ENCODE measurements around the gene MCM3AP. TPM values are rescaled to one million over a fixed set of nuclear protein-coding genes. Genes with fewer than 3 reads are reported as not detected.

MCM3AP gene
- polyA plus RNA-seq (2013, experiment 1 of 2): 40.7 TPM
- 38.0 TPM for polyA plus RNA-seq (2013, experiment 2 of 2)

GRCh38 chr21:46285206-46285661 is at the start of gene MCM3AP:
Gene MCM3AP, minus strand, starts transcription at chr21:46285611. Its CDS starts 325 bp downstream, at chr21:46285286.
- H2AK5ac ChIP-seq (ENCODE audit: low read depth, low read length): peak within 1 kb of the TSS; percentile 75
- H3K23ac ChIP-seq (ENCODE audit: low read depth, low read length, poor library complexity): peak within 1 kb of the TSS; percentile 99
- peak within 1 kb of the TSS; percentile 49 for H3K4me2 ChIP-seq (ENCODE audit: insufficient read depth, low read length, poor library complexity, severe bottlenecking)
- H3K4me1 ChIP-seq (ENCODE audit: control insufficient read depth in 2 of 2, insufficient read depth in 1 of 2, low read depth in 1 of 2, low read length in 2 of 2): peaks cover 3 to 5% of the 10 kb centered on the region in 2 donors
- peaks cover 6 to 15% of the 10 kb centered on the region in 2 donors for H3K9me3 ChIP-seq (replicated peaks in 1 of 2; ENCODE audit: control insufficient read depth in 2 of 2, insufficient read depth in 1 of 2, low read depth in 1 of 2, low read length in 2 of 2)
- H2AFZ ChIP-seq (ENCODE audit: low read length): peak within 1 kb of the TSS; percentile 93
- H2BK5ac ChIP-seq (ENCODE audit: low read length): peak within 1 kb of the TSS; percentile 90
- H2BK15ac ChIP-seq (ENCODE audit: low read length): no peak within 1 kb of the TSS
- H3K36me3 ChIP-seq (replicated peaks in 1 of 2; ENCODE audit: control insufficient read depth in 2 of 2, insufficient read depth in 2 of 2, low read length in 2 of 2): peaks cover 20 to 59% of the 10 kb centered on the region in 2 donors
- peak within 1 kb of the TSS; percentile 96 for H3K27ac ChIP-seq (replicated peaks; ENCODE audit: low read length)
- no peak within 1 kb of the TSS for H2BK120ac ChIP-seq (ENCODE audit: low read depth, low read length)
- H3K79me1 ChIP-seq (ENCODE audit: low read depth, low read length): peaks cover 6% of the 10 kb centered on the region
- H3K14ac ChIP-seq (ENCODE audit: low read length): peak within 1 kb of the TSS; percentile 94
- peaks cover 0 to 2% (median 0%) of the 10 kb centered on the region in 3 experiments for H3K27me3 ChIP-seq (ENCODE audit: control insufficient read depth in 3 of 3, insufficient read depth in 3 of 3, low read depth in 1 of 3, low read length in 3 of 3)
- peak within 1 kb of the TSS; percentile 92 for H4K8ac ChIP-seq (ENCODE audit: low read depth, low read length)
- H4K91ac ChIP-seq (ENCODE audit: low read depth, low read length, poor library complexity): no peak within 1 kb of the TSS
- no peak for DNase-seq (ENCODE audit: low spot score)
- no peak within 1 kb of the TSS for H2BK12ac ChIP-seq (ENCODE audit: low read length)
- peak within 1 kb of the TSS; percentile 84 for H3K4ac ChIP-seq (ENCODE audit: low read length)
- no CpG with 5 or more reads among the region's 6 CpGs for WGBS, 2 donors (ENCODE audit: extremely low coverage in 2 of 2, insufficient read length in 2 of 2, insufficient replicate concordance in 1 of 2)
- H3K18ac ChIP-seq (ENCODE audit: low read length): peak within 1 kb of the TSS; percentile 97
- H3K4me3 ChIP-seq (ENCODE audit: low read length in 2 of 2): peak within 1 kb of the TSS; percentile 87 to 91
- peak within 1 kb of the TSS; percentile 100 for H3K9ac ChIP-seq (ENCODE audit: low read depth, low read length, poor library complexity)

- Histone ChIP-seq H3K4ac (ENCODE audit: low read length) (no peak overlapping the region), H2AFZ (ENCODE audit: low read length) (no peak overlapping the region), H3K4me1 (ENCODE audit: control insufficient read depth in 2 of 2, insufficient read depth in 1 of 2, low read depth in 1 of 2, low read length in 2 of 2) (no peaks in the 10 kb centered on the region), H3K36me3 (replicated peaks in 1 of 2; ENCODE audit: control insufficient read depth in 2 of 2, insufficient read depth in 2 of 2, low read length in 2 of 2) (peaks cover 26 to 88% of the 10 kb centered on the region in 2 donors), H3K14ac (ENCODE audit: low read length) (no peak overlapping the region), H2BK5ac (ENCODE audit: low read length) (peak overlapping the region; percentile 57), H3K4me2 (ENCODE audit: insufficient read depth, low read length, poor library complexity, severe bottlenecking) (no peak overlapping the region), H3K27ac (replicated peaks; ENCODE audit: low read length) (no peak overlapping the region), H2BK15ac (ENCODE audit: low read length) (no peak overlapping the region), H3K79me1 (ENCODE audit: low read depth, low read length) (peaks cover 7% of the 10 kb centered on the region), H3K23ac (ENCODE audit: low read depth, low read length, poor library complexity) (no peak overlapping the region), H2AK5ac (ENCODE audit: low read depth, low read length) (no peak overlapping the region), H2BK12ac (ENCODE audit: low read length) (peak overlapping the region; percentile 73), H3K18ac (ENCODE audit: low read length) (no peak overlapping the region), H3K9me3 (replicated peaks in 1 of 2; ENCODE audit: control insufficient read depth in 2 of 2, insufficient read depth in 1 of 2, low read depth in 1 of 2, low read length in 2 of 2) (peaks cover 2% of the 10 kb centered on the region in 2 donors), H4K91ac (ENCODE audit: low read depth, low read length, poor library complexity) (no peak overlapping the region), H4K8ac (ENCODE audit: low read depth, low read length) (no peak overlapping the region), H3K4me3 (ENCODE audit: low read length in 2 of 2) (no peak overlapping the region), H3K27me3 (ENCODE audit: control insufficient read depth in 3 of 3, insufficient read depth in 3 of 3, low read depth in 1 of 3, low read length in 3 of 3) (no peaks in the 10 kb centered on the region), H3K9ac (ENCODE audit: low read depth, low read length, poor library complexity) (peak overlapping the region; percentile 44), H2BK120ac (ENCODE audit: low read depth, low read length) (no peak overlapping the region)
- no peak for DNase-seq (ENCODE audit: low spot score)
- no CpG with 5 or more reads among the region's 12 CpGs for WGBS, 2 donors (ENCODE audit: extremely low coverage in 2 of 2, insufficient read length in 2 of 2, insufficient replicate concordance in 1 of 2)
These were observed 49.1 kb upstream of the MCM3AP start for GRCh38 chr21:46334351-46335140.

- Histone ChIP-seq H4K8ac (ENCODE audit: low read depth, low read length) (no peak overlapping the region), H3K79me1 (ENCODE audit: low read depth, low read length) (peaks cover 6% of the 10 kb centered on the region), H3K27me3 (ENCODE audit: control insufficient read depth in 3 of 3, insufficient read depth in 3 of 3, low read depth in 1 of 3, low read length in 3 of 3) (no peaks in the 10 kb centered on the region), H4K91ac (ENCODE audit: low read depth, low read length, poor library complexity) (no peak overlapping the region), H3K36me3 (replicated peaks in 1 of 2; ENCODE audit: control insufficient read depth in 2 of 2, insufficient read depth in 2 of 2, low read length in 2 of 2) (peaks cover 22 to 73% of the 10 kb centered on the region in 2 donors), H2BK12ac (ENCODE audit: low read length) (no peak overlapping the region), H3K9me3 (replicated peaks in 1 of 2; ENCODE audit: control insufficient read depth in 2 of 2, insufficient read depth in 1 of 2, low read depth in 1 of 2, low read length in 2 of 2) (no peaks in the 10 kb centered on the region), H3K23ac (ENCODE audit: low read depth, low read length, poor library complexity) (no peak overlapping the region), H3K9ac (ENCODE audit: low read depth, low read length, poor library complexity) (no peak overlapping the region), H2BK120ac (ENCODE audit: low read depth, low read length) (no peak overlapping the region), H3K4me3 (ENCODE audit: low read length in 2 of 2) (no peak overlapping the region), H2BK15ac (ENCODE audit: low read length) (no peak overlapping the region), H2AK5ac (ENCODE audit: low read depth, low read length) (no peak overlapping the region), H3K4me1 (ENCODE audit: control insufficient read depth in 2 of 2, insufficient read depth in 1 of 2, low read depth in 1 of 2, low read length in 2 of 2) (peaks cover 3 to 5% of the 10 kb centered on the region in 2 donors), H3K14ac (ENCODE audit: low read length) (no peak overlapping the region), H3K4ac (ENCODE audit: low read length) (no peak overlapping the region), H3K18ac (ENCODE audit: low read length) (no peak overlapping the region), H2AFZ (ENCODE audit: low read length) (no peak overlapping the region), H3K4me2 (ENCODE audit: insufficient read depth, low read length, poor library complexity, severe bottlenecking) (no peak overlapping the region), H3K27ac (replicated peaks; ENCODE audit: low read length) (no peak overlapping the region), H2BK5ac (ENCODE audit: low read length) (no peak overlapping the region)
- no peak for DNase-seq (ENCODE audit: low spot score)
- no CpG with 5 or more reads among the region's 2 CpGs for WGBS, 2 donors (ENCODE audit: extremely low coverage in 2 of 2, insufficient read length in 2 of 2, insufficient replicate concordance in 1 of 2)
These were observed 44.4 kb upstream of the MCM3AP start for GRCh38 chr21:46329796-46330195.

- Histone ChIP-seq H3K4me1 (ENCODE audit: control insufficient read depth in 2 of 2, insufficient read depth in 1 of 2, low read depth in 1 of 2, low read length in 2 of 2) (peaks cover 3 to 5% of the 10 kb centered on the region in 2 donors), H2BK5ac (ENCODE audit: low read length) (no peak overlapping the region), H3K27ac (replicated peaks; ENCODE audit: low read length) (no peak overlapping the region), H3K9ac (ENCODE audit: low read depth, low read length, poor library complexity) (no peak overlapping the region), H2BK12ac (ENCODE audit: low read length) (no peak overlapping the region), H4K8ac (ENCODE audit: low read depth, low read length) (no peak overlapping the region), H2BK15ac (ENCODE audit: low read length) (no peak overlapping the region), H4K91ac (ENCODE audit: low read depth, low read length, poor library complexity) (no peak overlapping the region), H3K36me3 (replicated peaks in 1 of 2; ENCODE audit: control insufficient read depth in 2 of 2, insufficient read depth in 2 of 2, low read length in 2 of 2) (peaks cover 16 to 65% of the 10 kb centered on the region in 2 donors), H3K4ac (ENCODE audit: low read length) (no peak overlapping the region), H3K14ac (ENCODE audit: low read length) (no peak overlapping the region), H2BK120ac (ENCODE audit: low read depth, low read length) (no peak overlapping the region), H2AK5ac (ENCODE audit: low read depth, low read length) (no peak overlapping the region), H3K18ac (ENCODE audit: low read length) (no peak overlapping the region), H2AFZ (ENCODE audit: low read length) (no peak overlapping the region), H3K9me3 (replicated peaks in 1 of 2; ENCODE audit: control insufficient read depth in 2 of 2, insufficient read depth in 1 of 2, low read depth in 1 of 2, low read length in 2 of 2) (no peaks in the 10 kb centered on the region), H3K79me1 (ENCODE audit: low read depth, low read length) (peaks cover 5% of the 10 kb centered on the region), H3K23ac (ENCODE audit: low read depth, low read length, poor library complexity) (no peak overlapping the region), H3K27me3 (ENCODE audit: control insufficient read depth in 3 of 3, insufficient read depth in 3 of 3, low read depth in 1 of 3, low read length in 3 of 3) (no peaks in the 10 kb centered on the region), H3K4me2 (ENCODE audit: insufficient read depth, low read length, poor library complexity, severe bottlenecking) (no peak overlapping the region), H3K4me3 (ENCODE audit: low read length in 2 of 2) (no peak overlapping the region)
- WGBS, 2 donors (ENCODE audit: extremely low coverage in 2 of 2, insufficient read length in 2 of 2, insufficient replicate concordance in 1 of 2): no CpG with 5 or more reads among the region's 5 CpGs
- DNase-seq (ENCODE audit: low spot score): no peak
These were observed 42.7 kb upstream of the MCM3AP start for GRCh38 chr21:46328151-46328550.
